Measurements from ENCODE around the gene PPY.
A peak's percentile ranks its signal among the peaks of the same experiment; 100 is the strongest.

The PPY gene

DNA sequence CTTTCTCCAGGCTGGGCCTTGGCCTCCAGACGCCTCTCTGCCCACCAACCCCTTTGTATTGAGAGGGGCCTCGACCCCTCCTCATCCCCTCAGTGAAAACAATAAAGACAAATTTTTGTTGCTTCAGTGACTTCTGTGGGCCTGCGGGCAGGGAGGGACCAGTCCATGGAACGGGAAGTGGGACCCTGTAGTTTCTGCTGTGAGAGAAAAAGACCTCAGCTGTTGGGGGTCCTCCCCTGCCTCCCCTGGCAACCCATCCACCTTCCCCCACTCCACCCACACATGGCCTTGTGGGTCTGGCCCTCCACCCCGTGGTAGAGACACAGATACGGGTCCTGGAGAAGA lies 3.5 kb downstream of the PPY start:
- no peak overlapping the region for H3K4me3 ChIP-seq (ENCODE audit: low read length)
- DNase-seq (ENCODE audit: low read depth), result no peak

DNA sequence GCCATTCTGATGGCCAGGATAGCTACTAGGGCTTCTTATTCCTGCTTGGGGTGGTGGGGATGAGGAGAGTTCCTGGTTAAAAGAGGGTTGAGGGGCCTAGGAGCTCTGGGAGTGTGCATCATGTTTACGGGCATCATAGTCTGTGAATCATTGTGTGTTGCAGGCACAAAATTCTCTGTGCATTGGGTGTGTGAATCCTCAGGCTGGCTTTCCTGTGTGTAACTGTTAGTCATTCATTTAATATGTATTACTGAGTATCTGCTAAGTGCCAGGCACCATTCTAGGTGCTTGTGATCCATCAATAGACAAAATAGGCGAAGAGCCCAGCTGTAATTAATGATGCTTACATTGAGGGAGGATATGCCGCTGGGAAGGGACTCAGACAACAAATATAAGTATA lies 5.8 kb downstream of the PPY start:
- no peak for TF ChIP-seq CTCF (conservative IDR thresholded peaks at IDR 0.05; ENCODE audit: low read length)
- no peak overlapping the region for H3K4me3 ChIP-seq (ENCODE audit: low read length)
- peak; percentile 41 for DNase-seq (ENCODE audit: low read depth)

More for the DNA sequence above, 3.5 kb downstream of the PPY start:
- no peak for TF ChIP-seq CTCF (conservative IDR thresholded peaks at IDR 0.05; ENCODE audit: low read length)

GRCh38 chr17:43935926-43936261 lies 6.4 kb downstream of the PPY start:
- TF ChIP-seq CTCF (conservative IDR thresholded peaks at IDR 0.05; ENCODE audit: low read length), result no peak
- no peak overlapping the region for H3K4me3 ChIP-seq (ENCODE audit: low read length)
- DNase-seq (ENCODE audit: low read depth), result no peak

GRCh38 chr17:43935204-43935925 lies 6.9 kb downstream of the PPY start:
- no peak for DNase-seq (ENCODE audit: low read depth)

DNA sequence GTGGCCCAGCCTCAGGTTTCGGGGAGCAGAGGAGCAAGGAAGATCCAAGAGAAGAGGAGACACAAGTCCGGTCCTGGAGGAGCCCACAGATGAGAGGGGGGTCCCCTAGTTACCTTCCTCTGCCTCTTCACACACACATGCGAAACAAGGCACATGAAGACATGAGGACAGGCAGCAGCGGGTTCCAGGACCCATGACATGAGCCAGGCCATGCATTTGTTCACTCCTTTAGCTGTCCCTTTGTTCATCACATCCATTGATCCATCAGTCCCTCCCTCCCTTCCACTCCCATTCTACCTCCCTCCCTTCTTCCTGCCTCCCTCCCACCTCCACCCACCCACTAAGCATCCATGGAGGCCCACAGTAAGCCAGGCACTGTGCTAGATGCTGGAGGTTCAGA lies 9.4 kb downstream of the PPY start:
- H3K4me3 ChIP-seq (ENCODE audit: low read length), result no peak overlapping the region
- no peak for DNase-seq (ENCODE audit: low read depth)
- TF ChIP-seq CTCF (conservative IDR thresholded peaks at IDR 0.05; ENCODE audit: low read length), result no peak

More at GRCh38 chr17:43935204-43935925, 6.9 kb downstream of the PPY start:
- TF ChIP-seq CTCF (conservative IDR thresholded peaks at IDR 0.05; ENCODE audit: low read length), result no peak
- H3K4me3 ChIP-seq (ENCODE audit: low read length), result no peak overlapping the region

- no peak overlapping the region for H3K4me3 ChIP-seq (ENCODE audit: low read length)
- no peak for TF ChIP-seq CTCF (conservative IDR thresholded peaks at IDR 0.05; ENCODE audit: low read length)
- no peak for DNase-seq (ENCODE audit: low read depth)
These were observed 9.9 kb downstream of the PPY start for GRCh38 chr17:43932357-43932756.

DNA sequence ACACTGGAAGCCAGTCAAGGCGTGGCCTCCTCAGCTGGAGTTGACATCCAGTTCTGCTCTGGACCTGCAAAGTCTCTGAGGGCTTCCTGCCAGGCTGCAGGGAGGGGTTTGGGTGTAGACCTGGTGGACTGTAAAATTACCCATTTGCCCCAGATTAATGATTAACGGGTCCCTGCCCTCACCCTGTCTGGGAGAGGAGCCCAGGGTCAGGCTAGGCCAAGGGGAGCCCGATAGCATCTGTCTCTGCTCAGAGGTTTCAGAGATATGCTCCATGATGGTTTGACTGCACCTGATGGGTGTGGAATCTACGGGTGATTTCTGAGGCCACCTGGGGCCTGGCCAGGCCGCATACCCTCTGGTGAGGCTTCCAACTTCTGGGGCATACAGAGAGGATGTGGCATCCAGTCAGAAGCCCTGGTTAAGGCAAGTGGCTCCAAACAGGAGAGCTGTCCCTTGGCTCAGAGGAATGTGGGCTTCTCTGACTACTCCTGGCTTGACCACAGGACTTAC lies 11.2 kb downstream of the PPY start:
- no peak for TF ChIP-seq CTCF (conservative IDR thresholded peaks at IDR 0.05; ENCODE audit: low read length)
- DNase-seq (ENCODE audit: low read depth), result no peak
- H3K4me3 ChIP-seq (ENCODE audit: low read length), result no peak overlapping the region

Data from AG10803 (cell line).